HG02840 (cell line): Measurements from ENCODE around the gene ZNF763.
"Not testable (repeated sequence)": the region's sequence is repeated elsewhere in the genome, so short reads cannot be mapped to it uniquely, and the experiment has no call there.

Experiments
- ATAC-seq: cut with Tn5 transposase; IDR thresholded peaks from one replicate; pipeline ENCODE4 v1.9.1; 2021; ENCODE audit warnings: mild to moderate bottlenecking, moderate library complexity, moderate number of reproducible peaks; ENCODE audit not compliant: unreplicated experiment, low FRiP score

ZNF763 gene

GRCh38 chr19:11964858-11965645 is at the start of gene ZNF763:
Gene ZNF763 (plus strand): TSS chr19:11965040. CDS start chr19:11965209, 169 bp downstream.
- peak; percentile 76 for ATAC-seq

GRCh38 chr19:11921852-11922495 is 42.9 kb upstream of the ZNF763 start:
- no peak for ATAC-seq

- ATAC-seq = peak; percentile 83
These were observed 39.8 kb upstream of the ZNF763 start, which contains the start of gene ZNF700 for GRCh38 chr19:11924886-11925650. Gene ZNF700 (plus strand): TSS chr19:11925107. CDS start chr19:11925211, 104 bp downstream.

- not testable (repeated sequence) for ATAC-seq
These were observed 39.1 kb upstream of the ZNF763 start for GRCh38 chr19:11925651-11926187.

- no peak for ATAC-seq
These were observed 37.6 kb upstream of the ZNF763 start for GRCh38 chr19:11927227-11927626.

GRCh38 chr19:11931051-11931450 is 33.8 kb upstream of the ZNF763 start:
- ATAC-seq = no peak

- no peak for ATAC-seq
These were observed 33.3 kb upstream of the ZNF763 start for GRCh38 chr19:11931513-11931912.

GRCh38 chr19:11935829-11936228 is 29.0 kb upstream of the ZNF763 start:
- not testable (repeated sequence) for ATAC-seq

GRCh38 chr19:11938383-11938782 is 26.5 kb upstream of the ZNF763 start:
- not testable (repeated sequence) for ATAC-seq

GRCh38 chr19:11941361-11941887 is 23.4 kb upstream of the ZNF763 start:
- ATAC-seq = not testable (repeated sequence)

GRCh38 chr19:11942008-11942842 is 22.6 kb upstream of the ZNF763 start:
- no peak for ATAC-seq

GRCh38 chr19:11942843-11943108 is 22.1 kb upstream of the ZNF763 start:
- ATAC-seq = no peak

- ATAC-seq = no peak
These were observed 20.2 kb upstream of the ZNF763 start for GRCh38 chr19:11944656-11945055.

- ATAC-seq = no peak
These were observed 16.2 kb upstream of the ZNF763 start for GRCh38 chr19:11948646-11949045.

GRCh38 chr19:11949201-11949600 is 15.6 kb upstream of the ZNF763 start:
- no peak for ATAC-seq

GRCh38 chr19:11949614-11950080 is 15.2 kb upstream of the ZNF763 start:
- ATAC-seq = not testable (repeated sequence)

- ATAC-seq = no peak
These were observed 14.5 kb upstream of the ZNF763 start for GRCh38 chr19:11950312-11950711.

- no peak for ATAC-seq
These were observed 1.1 kb upstream of the ZNF763 start for GRCh38 chr19:11963566-11964355.

- no peak for ATAC-seq
These were observed 363 bp upstream of the ZNF763 start for GRCh38 chr19:11964496-11964857.
